Activated CD8-positive, alpha-beta memory T cell treated with anti-CD3 and anti-CD28 coated beads, Interleukin-2, amount 50 U/mL, for 24 hours (primary cell): ENCODE data around the gene USP54.
"Not testable (repeated sequence)": the region's sequence is repeated elsewhere in the genome, so short reads cannot be mapped to it uniquely, and the experiment has no call there.

Experiments used
- DNase-seq: peaks from one replicate; pipeline ENCODE4 v3.0.0-alpha.2; 2020; ENCODE audit errors: extremely low read depth

Gene USP54

GRCh38 chr10:73589563-73590126 lies 1.5 kb downstream of the USP54 start:
- DNase-seq = no peak

- DNase-seq = no peak
These were observed 2.5 kb downstream of the USP54 start for GRCh38 chr10:73588656-73589055.

- DNase-seq = no peak
These were observed 4.6 kb downstream of the USP54 start for GRCh38 chr10:73586583-73586984.

- DNase-seq = no peak
These were observed 5.8 kb downstream of the USP54 start for GRCh38 chr10:73585327-73585726.

GRCh38 chr10:73584737-73585136 lies 6.4 kb downstream of the USP54 start:
- no peak for DNase-seq

- DNase-seq = no peak
These were observed 9.2 kb downstream of the USP54 start for GRCh38 chr10:73581918-73582317.

GRCh38 chr10:73578927-73579326 lies 12.2 kb downstream of the USP54 start:
- not testable (repeated sequence) for DNase-seq

GRCh38 chr10:73577788-73578187 lies 13.4 kb downstream of the USP54 start:
- DNase-seq = no peak

- DNase-seq = no peak
These were observed 14.1 kb downstream of the USP54 start for GRCh38 chr10:73576890-73577591.

GRCh38 chr10:73576178-73576889 lies 14.8 kb downstream of the USP54 start:
- DNase-seq = no peak

- not testable (repeated sequence) for DNase-seq
These were observed 24.1 kb downstream of the USP54 start for GRCh38 chr10:73567025-73567424.

GRCh38 chr10:73561192-73561591 lies 29.9 kb downstream of the USP54 start:
- DNase-seq = no peak

GRCh38 chr10:73559590-73559989 lies 31.6 kb downstream of the USP54 start:
- DNase-seq = no peak

- DNase-seq = no peak
These were observed 34.3 kb downstream of the USP54 start for GRCh38 chr10:73556855-73557254.

GRCh38 chr10:73554721-73555120 lies 36.4 kb downstream of the USP54 start:
- no peak for DNase-seq

GRCh38 chr10:73553761-73554160 lies 37.4 kb downstream of the USP54 start:
- no peak for DNase-seq

GRCh38 chr10:73552819-73553715 lies 38.1 kb downstream of the USP54 start:
- DNase-seq = no peak

- no peak for DNase-seq
These were observed 39.6 kb downstream of the USP54 start for GRCh38 chr10:73551515-73551914.

GRCh38 chr10:73545357-73545756 lies 45.8 kb downstream of the USP54 start:
- DNase-seq = no peak

- DNase-seq = no peak
These were observed 53.4 kb downstream of the USP54 start for GRCh38 chr10:73537709-73538108.

- DNase-seq = no peak
These were observed 53.9 kb downstream of the USP54 start for GRCh38 chr10:73537288-73537687.

- DNase-seq = no peak
These were observed 56.3 kb downstream of the USP54 start for GRCh38 chr10:73534857-73535256.
